Loucy (cell line): ENCODE measurements around the gene SH3BP4.
A peak's percentile ranks its signal among the peaks of the same experiment; 100 is the strongest.

Experiments
- H2AFZ ChIP-seq: fragments of 200-600 bp; sonication (generic); 2 replicates; pipeline ENCODE4 v1.6.0; 2016; ENCODE audit warnings: antibody characterized with exemption, mild to moderate bottlenecking, low read length, moderate library complexity
- H3F3A ChIP-seq: fragments of 200-600 bp; 2 replicates; pipeline ENCODE4 v1.6.0; 2016; ENCODE audit warnings: antibody characterized with exemption, low read depth, mild to moderate bottlenecking
- H3K27me3 ChIP-seq: fragments of 200-600 bp; sonication (generic); 2 replicates; pipeline ENCODE4 v1.6.1; 2014; ENCODE audit warnings: low read length, mild to moderate bottlenecking; ENCODE audit not compliant: insufficient read depth, poor library complexity, severe bottlenecking
- H3K36me3 ChIP-seq: fragments of 200-600 bp; sonication (generic); 2 replicates; pipeline ENCODE4 v1.6.1; 2016; ENCODE audit warnings: low read length; ENCODE audit not compliant: insufficient read depth
- H3K4me1 ChIP-seq: fragments of 200-600 bp; sonication (generic); 2 replicates; pipeline ENCODE4 v1.5.1; 2014; ENCODE audit warnings: low read length, mild to moderate bottlenecking; ENCODE audit not compliant: insufficient read depth, poor library complexity, severe bottlenecking
- H3K4me2 ChIP-seq: fragments of 200-600 bp; sonication (generic); 2 replicates; pipeline ENCODE4 v1.6.0; 2014; ENCODE audit warnings: antibody characterized with exemption, low read length, low read depth, mild to moderate bottlenecking; ENCODE audit not compliant: poor library complexity, severe bottlenecking
- H3K4me3 ChIP-seq: fragments of 200-600 bp; sonication (generic); 2 replicates; pipeline ENCODE4 v1.5.1; 2014; ENCODE audit warnings: low read length, mild to moderate bottlenecking, mixed read lengths; ENCODE audit not compliant: poor library complexity, severe bottlenecking
- H3K79me2 ChIP-seq: fragments of 200-600 bp; sonication (generic); 2 replicates; pipeline ENCODE4 v1.6.1; 2014; ENCODE audit warnings: low read length; ENCODE audit not compliant: insufficient read depth
- H3K9ac ChIP-seq: fragments of 200-600 bp; sonication (generic); 2 replicates; pipeline ENCODE4 v1.6.0; 2014; ENCODE audit warnings: mild to moderate bottlenecking, low read depth, low read length, moderate library complexity; ENCODE audit not compliant: poor library complexity, severe bottlenecking
- H3K9me2 ChIP-seq: fragments of 200-600 bp; sonication (generic); replicated peaks from 2 replicates; pipeline ENCODE4 v1.6.1; 2016; ENCODE audit warnings: low read depth, low read length, mixed read lengths
- H3K9me3 ChIP-seq: fragments of 200-600 bp; sonication (generic); 2 replicates; pipeline ENCODE4 v1.6.1; 2014; ENCODE audit warnings: mild to moderate bottlenecking, antibody characterized with exemption, low read length, low read depth; ENCODE audit not compliant: insufficient read depth
- H4K20me1 ChIP-seq: fragments of 200-600 bp; sonication (generic); 2 replicates; pipeline ENCODE4 v1.6.0; 2014; ENCODE audit warnings: antibody characterized with exemption, low read length, mild to moderate bottlenecking; ENCODE audit not compliant: insufficient read depth, poor library complexity, severe bottlenecking
- EZH2phosphoT487 ChIP-seq: fragments of 200-600 bp; IDR thresholded peaks from 2 replicates; pipeline ENCODE4 v1.6.1; 2018; ENCODE audit warnings: antibody characterized with exemption, mild to moderate bottlenecking, moderate library complexity, borderline replicate concordance
- TF ChIP-seq, protein P1 (sequence below): fragments of 200-600 bp; sonication (generic); conservative IDR thresholded peaks from 2 replicates; pipeline ENCODE4 v1.5.1; 2014; ENCODE audit warnings: mild to moderate bottlenecking, antibody characterized with exemption, low read length

The SH3BP4 gene

DNA sequence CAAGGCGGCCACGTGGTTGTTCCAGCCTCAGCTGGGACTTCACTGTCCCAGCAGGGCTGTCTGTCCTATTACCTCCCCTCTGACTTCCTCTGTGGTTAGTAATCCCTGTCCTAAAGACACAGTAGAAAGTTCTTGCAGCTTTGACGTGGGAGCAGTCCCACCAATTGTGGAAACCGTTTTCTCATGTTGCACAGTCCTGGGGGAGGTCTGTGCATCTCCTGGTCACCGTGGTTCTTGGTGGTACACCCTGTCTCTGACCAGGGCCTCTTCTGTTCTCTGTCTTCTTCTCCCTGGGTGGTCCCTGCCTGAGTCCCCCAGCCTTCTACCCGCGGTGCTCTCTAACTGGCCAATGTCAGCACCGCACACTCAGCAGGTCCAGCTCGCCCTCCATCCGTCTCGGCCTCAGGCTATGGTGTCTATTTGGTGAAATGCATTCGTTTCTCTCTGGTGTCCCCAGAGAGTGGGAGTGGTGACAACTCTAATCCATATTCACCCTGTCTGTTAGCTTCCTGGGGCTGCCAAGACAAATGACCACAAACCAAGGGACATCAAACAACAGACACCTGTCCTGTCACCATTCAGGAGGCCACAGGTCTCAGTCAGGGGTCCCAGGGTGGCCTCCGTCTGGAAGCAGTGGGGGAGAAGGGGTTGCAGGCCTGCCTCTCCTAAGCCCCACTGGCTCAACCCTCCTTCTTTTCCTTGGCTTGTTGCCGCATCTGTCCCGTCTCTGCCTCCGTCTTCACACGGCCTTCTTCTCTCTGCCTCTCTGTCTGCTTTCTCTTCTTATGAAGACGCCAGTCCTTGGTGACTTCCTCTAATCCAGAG is 99.8 kb downstream of the SH3BP4 start:
- Histone ChIP-seq H4K20me1 (no peaks in the 10 kb centered on the region), H3K79me2 (no peaks in the 10 kb centered on the region), H3K4me1 (peaks cover 9% of the 10 kb centered on the region), H3K36me3 (no peaks in the 10 kb centered on the region), H2AFZ (no peak overlapping the region), H3F3A (no peaks in the 10 kb centered on the region), H3K27me3 (no peaks in the 10 kb centered on the region), H3K4me2 (peak overlapping the region; percentile 5), H3K9ac (no peak overlapping the region), H3K4me3 (no peak overlapping the region), H3K9me2 (no peaks in the 10 kb centered on the region), H3K9me3 (no peaks in the 10 kb centered on the region)
- TF ChIP-seq EZH2phosphoT487: no peak
- TF ChIP-seq, protein P1, sequence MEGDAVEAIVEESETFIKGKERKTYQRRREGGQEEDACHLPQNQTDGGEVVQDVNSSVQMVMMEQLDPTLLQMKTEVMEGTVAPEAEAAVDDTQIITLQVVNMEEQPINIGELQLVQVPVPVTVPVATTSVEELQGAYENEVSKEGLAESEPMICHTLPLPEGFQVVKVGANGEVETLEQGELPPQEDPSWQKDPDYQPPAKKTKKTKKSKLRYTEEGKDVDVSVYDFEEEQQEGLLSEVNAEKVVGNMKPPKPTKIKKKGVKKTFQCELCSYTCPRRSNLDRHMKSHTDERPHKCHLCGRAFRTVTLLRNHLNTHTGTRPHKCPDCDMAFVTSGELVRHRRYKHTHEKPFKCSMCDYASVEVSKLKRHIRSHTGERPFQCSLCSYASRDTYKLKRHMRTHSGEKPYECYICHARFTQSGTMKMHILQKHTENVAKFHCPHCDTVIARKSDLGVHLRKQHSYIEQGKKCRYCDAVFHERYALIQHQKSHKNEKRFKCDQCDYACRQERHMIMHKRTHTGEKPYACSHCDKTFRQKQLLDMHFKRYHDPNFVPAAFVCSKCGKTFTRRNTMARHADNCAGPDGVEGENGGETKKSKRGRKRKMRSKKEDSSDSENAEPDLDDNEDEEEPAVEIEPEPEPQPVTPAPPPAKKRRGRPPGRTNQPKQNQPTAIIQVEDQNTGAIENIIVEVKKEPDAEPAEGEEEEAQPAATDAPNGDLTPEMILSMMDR: no peak

DNA sequence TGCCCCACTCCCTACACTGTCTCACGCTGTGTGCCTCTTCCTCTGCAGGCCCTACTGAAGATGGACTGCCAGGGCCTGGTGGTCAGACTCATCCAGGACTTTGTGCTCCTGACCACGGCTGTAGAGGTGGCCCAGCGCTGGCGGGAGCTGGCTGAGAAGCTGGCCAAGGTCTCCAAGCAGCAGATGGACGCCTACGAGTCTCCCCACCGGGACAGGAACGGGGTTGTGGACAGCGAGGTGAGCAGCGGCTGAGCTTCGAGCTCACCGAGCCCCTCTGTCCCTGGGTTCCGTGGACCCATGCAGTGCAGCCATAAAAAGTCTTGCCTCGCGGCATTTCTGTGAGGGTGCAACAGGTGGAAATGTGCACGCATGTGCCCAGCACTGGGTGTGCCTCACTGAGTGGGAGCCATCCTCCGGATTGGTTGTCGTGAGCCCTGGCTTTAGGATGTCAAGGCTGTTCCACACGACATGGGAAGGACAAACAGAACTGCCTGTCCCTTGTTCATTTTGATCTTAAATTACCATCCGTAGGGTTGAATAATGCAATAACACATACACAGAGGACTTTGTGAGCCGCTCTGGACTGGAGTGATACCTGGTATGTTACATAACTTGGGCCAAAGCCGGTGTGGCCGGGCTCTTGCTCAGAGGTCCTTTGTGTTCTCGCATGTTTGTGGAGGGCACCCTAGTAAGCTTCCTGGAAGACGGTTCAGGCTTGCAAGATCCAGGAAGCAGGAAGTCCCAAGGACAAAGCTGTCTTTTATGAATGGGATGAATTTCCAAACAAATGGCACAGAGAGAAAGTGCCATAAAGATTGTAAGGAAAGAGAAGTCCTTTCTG is 100.9 kb downstream of the SH3BP4 start:
- no peaks in the 10 kb centered on the region for H4K20me1 ChIP-seq
- no peaks in the 10 kb centered on the region for H3K9me2 ChIP-seq
- no peaks in the 10 kb centered on the region for H3K79me2 ChIP-seq
- no peak overlapping the region for H2AFZ ChIP-seq
- TF ChIP-seq EZH2phosphoT487: no peak
- TF ChIP-seq, protein P1: no peak
- no peak overlapping the region for H3K4me3 ChIP-seq
- no peaks in the 10 kb centered on the region for H3K27me3 ChIP-seq
- H3K4me1 ChIP-seq: peaks cover 9% of the 10 kb centered on the region
- no peak overlapping the region for H3K4me2 ChIP-seq
- no peak overlapping the region for H3K9ac ChIP-seq
- H3K9me3 ChIP-seq: no peaks in the 10 kb centered on the region
- H3F3A ChIP-seq: no peaks in the 10 kb centered on the region
- H3K36me3 ChIP-seq: no peaks in the 10 kb centered on the region

- no peaks in the 10 kb centered on the region for H3K36me3 ChIP-seq
- H3K4me3 ChIP-seq: no peak overlapping the region
- H3K9me3 ChIP-seq: no peaks in the 10 kb centered on the region
- H3K4me1 ChIP-seq: peaks cover 9% of the 10 kb centered on the region
- no peak for TF ChIP-seq EZH2phosphoT487
- TF ChIP-seq, protein P1: no peak
- no peaks in the 10 kb centered on the region for H4K20me1 ChIP-seq
- no peaks in the 10 kb centered on the region for H3K27me3 ChIP-seq
- no peaks in the 10 kb centered on the region for H3F3A ChIP-seq
- H2AFZ ChIP-seq: no peak overlapping the region
- H3K79me2 ChIP-seq: no peaks in the 10 kb centered on the region
- no peak overlapping the region for H3K9ac ChIP-seq
- H3K9me2 ChIP-seq: no peaks in the 10 kb centered on the region
- no peak overlapping the region for H3K4me2 ChIP-seq
Observed at GRCh38 chr2:235053651-235054050, 101.8 kb downstream of the SH3BP4 start.
